ENCODE results near the gene CS.

DNA sequence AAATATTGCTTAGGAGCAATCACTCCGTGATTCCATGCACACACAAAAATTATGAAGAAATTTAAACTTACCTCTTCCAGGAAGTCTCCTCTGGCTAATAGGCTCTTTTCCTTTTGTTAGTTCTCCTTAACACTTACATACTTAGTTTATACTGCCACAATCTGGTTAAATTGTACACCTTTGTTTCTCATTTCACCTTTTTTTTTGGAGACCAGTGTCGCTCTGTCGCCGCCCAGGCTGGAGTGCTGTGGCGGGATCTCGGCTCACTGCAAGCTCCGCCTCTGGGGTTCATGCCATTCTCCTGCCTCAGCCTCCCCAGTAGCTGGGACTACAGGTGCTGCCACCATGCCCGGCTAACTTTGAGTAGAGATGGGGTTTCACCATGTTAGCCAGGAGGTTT lies 39.8 kb downstream of the CS start:
- TF ChIP-seq, protein P1, sequence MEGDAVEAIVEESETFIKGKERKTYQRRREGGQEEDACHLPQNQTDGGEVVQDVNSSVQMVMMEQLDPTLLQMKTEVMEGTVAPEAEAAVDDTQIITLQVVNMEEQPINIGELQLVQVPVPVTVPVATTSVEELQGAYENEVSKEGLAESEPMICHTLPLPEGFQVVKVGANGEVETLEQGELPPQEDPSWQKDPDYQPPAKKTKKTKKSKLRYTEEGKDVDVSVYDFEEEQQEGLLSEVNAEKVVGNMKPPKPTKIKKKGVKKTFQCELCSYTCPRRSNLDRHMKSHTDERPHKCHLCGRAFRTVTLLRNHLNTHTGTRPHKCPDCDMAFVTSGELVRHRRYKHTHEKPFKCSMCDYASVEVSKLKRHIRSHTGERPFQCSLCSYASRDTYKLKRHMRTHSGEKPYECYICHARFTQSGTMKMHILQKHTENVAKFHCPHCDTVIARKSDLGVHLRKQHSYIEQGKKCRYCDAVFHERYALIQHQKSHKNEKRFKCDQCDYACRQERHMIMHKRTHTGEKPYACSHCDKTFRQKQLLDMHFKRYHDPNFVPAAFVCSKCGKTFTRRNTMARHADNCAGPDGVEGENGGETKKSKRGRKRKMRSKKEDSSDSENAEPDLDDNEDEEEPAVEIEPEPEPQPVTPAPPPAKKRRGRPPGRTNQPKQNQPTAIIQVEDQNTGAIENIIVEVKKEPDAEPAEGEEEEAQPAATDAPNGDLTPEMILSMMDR (IDR thresholded peaks at IDR 0.05), result no peak
- no peak for TF ChIP-seq POLR2A (IDR thresholded peaks at IDR 0.05)

Data from adrenal gland (tissue), 5 donors.